Esophagus squamous epithelium (tissue), 4 donors: Measurements from ENCODE around the gene PVRIG.

Source experiments
- CTCF ChIP-seq, 6 experiments: fragments of 450-650 bp in 4 of 6; fragments of 200-600 bp in 2 of 6; sonication (generic) in 2 of 6; IDR thresholded peaks; one replicate each; pipeline ENCODE4 v1.5.1; 2016 to 2019; ENCODE audit warnings: antibody characterized with exemption in 6 of 6, mild to moderate bottlenecking in 4 of 6, moderate library complexity in 4 of 6
- POLR2A ChIP-seq, 4 donors: fragments of 450-650 bp; IDR thresholded peaks; one replicate each; pipeline ENCODE4 v1.6.1; 2017; ENCODE audit warnings: antibody characterized with exemption in 4 of 4, mild to moderate bottlenecking in 4 of 4, moderate library complexity in 3 of 4

- TF ChIP-seq CTCF (IDR thresholded peaks at IDR 0.05) (no peak), POLR2A (IDR thresholded peaks at IDR 0.05) (no peak)
These were observed 10.3 kb upstream of the PVRIG start for GRCh38 chr7:100209493-100209892.
